ENCODE measurements around the gene SYT12. TPM values are rescaled to one million over a fixed set of nuclear protein-coding genes. Genes with fewer than 3 reads are reported as not detected.

The SYT12 gene
- total RNA-seq, 4 donors from 2014 or later = 0.04 TPM; not detected in 3

DNA sequence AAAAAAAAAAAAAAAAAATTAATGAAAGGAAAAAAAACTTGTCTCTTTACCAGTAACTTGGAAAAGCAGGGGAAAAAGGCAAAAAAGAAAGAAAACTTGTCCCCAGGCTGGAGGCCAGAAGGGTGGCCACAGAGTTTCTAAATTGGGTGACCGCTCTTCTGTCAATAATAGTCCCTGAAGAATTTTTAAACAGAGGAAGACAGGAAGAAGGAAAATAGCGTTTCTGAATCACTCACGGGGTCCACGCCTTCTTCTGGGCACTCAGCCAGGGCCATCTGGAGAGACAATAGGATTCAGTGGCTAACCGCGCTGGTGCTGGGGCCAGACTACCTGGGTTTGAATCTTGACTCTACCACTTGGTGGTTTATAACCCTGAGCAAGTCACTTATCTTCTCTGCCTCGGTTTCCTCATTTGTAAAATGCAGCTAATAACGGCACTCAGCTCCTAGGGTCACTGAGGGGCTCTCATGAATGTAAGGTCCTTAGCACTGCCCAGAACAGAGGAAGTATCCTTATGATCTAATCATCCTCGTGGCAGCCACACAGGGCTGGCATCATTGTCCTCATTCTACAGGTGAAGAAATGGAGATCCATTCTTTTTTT, 40.9 kb upstream of the SYT12 start:
- H3K27ac ChIP-seq = no peak overlapping the region

DNA sequence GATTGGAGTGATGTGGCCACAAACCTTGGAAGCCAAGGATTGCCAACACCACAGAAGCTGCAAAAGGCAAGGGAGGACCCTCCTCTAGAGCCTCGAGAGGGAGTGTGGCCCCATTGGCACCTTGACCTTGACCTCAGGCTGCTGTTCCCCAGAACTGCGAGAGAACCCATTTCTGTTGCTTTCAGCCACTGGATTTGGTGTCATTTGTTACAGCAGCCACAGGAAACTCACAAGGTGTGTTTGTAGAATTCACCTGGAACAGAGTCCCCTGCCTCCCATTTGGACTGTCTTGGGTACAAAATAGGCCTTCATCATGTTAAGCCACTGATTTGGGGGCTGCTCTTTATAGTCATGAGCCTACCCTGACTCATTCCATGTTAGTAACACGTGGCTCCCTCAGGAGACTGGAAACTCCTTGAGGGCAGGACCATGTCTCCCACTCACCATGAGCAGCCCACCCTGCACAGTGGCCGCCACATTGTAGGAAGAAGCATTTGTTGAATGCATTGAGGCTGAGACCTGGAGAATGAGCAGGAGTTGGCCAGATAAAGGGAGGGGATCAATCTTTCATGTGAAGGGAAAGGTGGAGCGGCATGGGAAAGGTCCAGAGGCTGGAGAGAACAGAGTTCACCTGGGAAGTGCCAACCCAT, 39.5 kb upstream of the SYT12 start:
- H3K27ac ChIP-seq = no peak overlapping the region
- TF ChIP-seq, protein P1, sequence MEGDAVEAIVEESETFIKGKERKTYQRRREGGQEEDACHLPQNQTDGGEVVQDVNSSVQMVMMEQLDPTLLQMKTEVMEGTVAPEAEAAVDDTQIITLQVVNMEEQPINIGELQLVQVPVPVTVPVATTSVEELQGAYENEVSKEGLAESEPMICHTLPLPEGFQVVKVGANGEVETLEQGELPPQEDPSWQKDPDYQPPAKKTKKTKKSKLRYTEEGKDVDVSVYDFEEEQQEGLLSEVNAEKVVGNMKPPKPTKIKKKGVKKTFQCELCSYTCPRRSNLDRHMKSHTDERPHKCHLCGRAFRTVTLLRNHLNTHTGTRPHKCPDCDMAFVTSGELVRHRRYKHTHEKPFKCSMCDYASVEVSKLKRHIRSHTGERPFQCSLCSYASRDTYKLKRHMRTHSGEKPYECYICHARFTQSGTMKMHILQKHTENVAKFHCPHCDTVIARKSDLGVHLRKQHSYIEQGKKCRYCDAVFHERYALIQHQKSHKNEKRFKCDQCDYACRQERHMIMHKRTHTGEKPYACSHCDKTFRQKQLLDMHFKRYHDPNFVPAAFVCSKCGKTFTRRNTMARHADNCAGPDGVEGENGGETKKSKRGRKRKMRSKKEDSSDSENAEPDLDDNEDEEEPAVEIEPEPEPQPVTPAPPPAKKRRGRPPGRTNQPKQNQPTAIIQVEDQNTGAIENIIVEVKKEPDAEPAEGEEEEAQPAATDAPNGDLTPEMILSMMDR (IDR thresholded peaks at IDR 0.05) = no peak
- TF ChIP-seq EP300 (IDR thresholded peaks at IDR 0.05) (no peak), POLR2AphosphoS5 (IDR thresholded peaks at IDR 0.05) (no peak), POLR2A (IDR thresholded peaks at IDR 0.05) (no peak)
- 91 to 100% methylated on average over 1 to 4 of the region's 5 CpGs for WGBS, 2 donors (ENCODE audit: low coverage in 1 of 2)

More for the DNA sequence above, 40.9 kb upstream of the SYT12 start:
- Histone ChIP-seq H3K4me3 (no peak overlapping the region), H3K9me3 (peaks cover 0 to 13% (median 0%) of the 10 kb centered on the region in 3 donors), H3K36me3 (no peaks in the 10 kb centered on the region), H3K27me3 (no peaks in the 10 kb centered on the region), H3K4me1 (peaks cover 0 to 22% (median 0%) of the 10 kb centered on the region in 3 donors)
- 11 to 16% methylated on average over 6 to 9 of the region's 9 CpGs for WGBS, 2 donors (ENCODE audit: low coverage in 1 of 2)
- TF ChIP-seq POLR2A (IDR thresholded peaks at IDR 0.05) (no peak), POLR2AphosphoS5 (IDR thresholded peaks at IDR 0.05) (no peak), EP300 (IDR thresholded peaks at IDR 0.05) (no peak)
- TF ChIP-seq, protein P1 (IDR thresholded peaks at IDR 0.05) = no peak
- no peak for ATAC-seq

DNA sequence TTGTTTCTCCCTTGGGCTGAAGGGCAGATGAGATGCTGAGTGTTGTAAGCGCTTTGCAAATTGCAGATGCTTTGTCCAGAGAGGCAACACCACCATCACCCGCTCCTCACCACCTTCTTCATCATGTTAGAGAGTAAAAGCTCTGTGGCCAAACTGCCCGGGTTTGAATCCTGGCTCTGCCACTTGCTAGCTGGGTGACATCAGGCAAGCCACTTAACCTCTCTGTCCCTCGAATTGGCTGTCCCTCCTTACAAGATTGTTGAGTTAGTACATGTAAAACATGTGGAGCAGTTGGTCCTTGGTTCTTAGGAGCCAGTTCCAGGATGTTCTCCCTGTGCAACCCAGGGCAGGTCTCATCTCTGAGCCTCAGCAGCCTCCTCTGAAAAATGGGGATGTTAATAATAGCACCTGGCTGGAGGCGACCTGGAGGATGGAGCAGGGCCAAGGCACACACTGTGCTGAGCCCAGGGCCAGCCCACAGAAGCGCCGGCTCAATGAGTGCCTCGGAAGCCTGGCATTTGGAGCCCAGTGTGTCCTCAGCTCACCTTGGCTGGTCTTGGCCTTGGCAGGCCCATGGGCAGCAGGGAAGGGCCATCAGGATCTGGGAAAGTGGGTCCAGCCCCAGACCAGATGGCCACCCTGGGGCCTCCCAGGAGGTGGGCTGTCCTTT, 37.3 kb upstream of the SYT12 start:
- no peaks in the 10 kb centered on the region for H3K36me3 ChIP-seq
- ATAC-seq = no peak
- H3K4me1 ChIP-seq = peaks cover 0 to 22% (median 0%) of the 10 kb centered on the region in 3 donors
- no peak for TF ChIP-seq POLR2A (IDR thresholded peaks at IDR 0.05)
- TF ChIP-seq, protein P1 (IDR thresholded peaks at IDR 0.05) = no peak
- TF ChIP-seq POLR2AphosphoS5 (IDR thresholded peaks at IDR 0.05) = no peak
- no peak for TF ChIP-seq EP300 (IDR thresholded peaks at IDR 0.05)
- H3K9me3 ChIP-seq = no peaks in the 10 kb centered on the region
- no peak overlapping the region for H3K27ac ChIP-seq
- WGBS, 2 donors (ENCODE audit: low coverage in 1 of 2) = 82% methylated on average over 2 of the region's 8 CpGs; no CpG with 5 or more reads in 1 of the 2 donors
- no peaks in the 10 kb centered on the region for H3K27me3 ChIP-seq
- H3K4me3 ChIP-seq = no peak overlapping the region

More for the DNA sequence above, 39.5 kb upstream of the SYT12 start:
- Histone ChIP-seq H3K4me3 (no peak overlapping the region), H3K9me3 (peaks cover 0 to 13% (median 0%) of the 10 kb centered on the region in 3 donors), H3K4me1 (peaks cover 0 to 22% (median 0%) of the 10 kb centered on the region in 3 donors), H3K27me3 (no peaks in the 10 kb centered on the region), H3K36me3 (no peaks in the 10 kb centered on the region)
- no peak for ATAC-seq

DNA sequence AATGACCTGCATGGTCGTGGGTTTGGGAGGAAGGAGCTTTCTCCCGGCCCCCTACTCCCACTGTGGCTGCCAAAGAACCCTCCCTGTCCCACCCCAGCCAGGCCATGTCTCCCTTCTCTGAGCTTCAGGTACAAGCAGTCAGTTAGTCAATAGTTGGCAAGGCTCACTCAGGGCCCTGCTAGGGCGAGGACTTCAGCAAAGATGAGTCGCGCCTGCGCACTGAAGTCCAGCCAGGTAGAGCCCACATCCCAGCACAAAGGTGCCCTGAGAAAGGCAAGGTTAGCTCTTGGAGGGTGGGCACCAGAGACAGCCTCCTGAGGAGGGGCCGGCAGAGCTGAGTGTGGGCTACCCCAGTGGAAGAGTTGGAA, 36.8 kb upstream of the SYT12 start:
- peaks cover 0 to 22% (median 0%) of the 10 kb centered on the region in 3 donors for H3K4me1 ChIP-seq
- no peaks in the 10 kb centered on the region for H3K36me3 ChIP-seq
- no peaks in the 10 kb centered on the region for H3K27me3 ChIP-seq
- H3K9me3 ChIP-seq = no peaks in the 10 kb centered on the region
- WGBS, 2 donors (ENCODE audit: low coverage in 1 of 2) = 83 to 100% methylated on average over 1 of the region's 7 CpGs
- ATAC-seq = no peak
- TF ChIP-seq, protein P1 (IDR thresholded peaks at IDR 0.05) = no peak
- no peak for TF ChIP-seq POLR2AphosphoS5 (IDR thresholded peaks at IDR 0.05)
- no peak for TF ChIP-seq EP300 (IDR thresholded peaks at IDR 0.05)
- no peak for TF ChIP-seq POLR2A (IDR thresholded peaks at IDR 0.05)
- H3K27ac ChIP-seq = no peak overlapping the region
- no peak overlapping the region for H3K4me3 ChIP-seq

All from gastroesophageal sphincter (tissue), 4 donors.